ENCODE data around the gene INSR. TPM values are rescaled to one million over a fixed set of nuclear protein-coding genes. Genes with fewer than 3 reads are reported as not detected.

INSR gene
- total RNA-seq, 1 donor from 2014 or later = 18.0 TPM

- H3K4me3 ChIP-seq (ENCODE audit: low read depth, low read length) = peak overlapping the region; percentile 39
- no peak for TF ChIP-seq CTCF (conservative IDR thresholded peaks at IDR 0.05; ENCODE audit: low read depth, low read length)
- no peak for DNase-seq (ENCODE audit: low read depth)
Observed at GRCh38 chr19:7203332-7203731, 90.9 kb downstream of the INSR start.

GRCh38 chr19:7202888-7203287 is 91.3 kb downstream of the INSR start:
- no peak for TF ChIP-seq CTCF (conservative IDR thresholded peaks at IDR 0.05; ENCODE audit: low read depth, low read length)
- no peak for DNase-seq (ENCODE audit: low read depth)
- peak overlapping the region; percentile 39 for H3K4me3 ChIP-seq (ENCODE audit: low read depth, low read length)

GRCh38 chr19:7200736-7201135 is 93.5 kb downstream of the INSR start:
- TF ChIP-seq CTCF (conservative IDR thresholded peaks at IDR 0.05; ENCODE audit: low read depth, low read length) = no peak
- DNase-seq (ENCODE audit: low read depth) = no peak
- no peak overlapping the region for H3K4me3 ChIP-seq (ENCODE audit: low read depth, low read length)

- DNase-seq (ENCODE audit: low read depth) = peak; percentile 38
- no peak overlapping the region for H3K4me3 ChIP-seq (ENCODE audit: low read depth, low read length)
- TF ChIP-seq CTCF (conservative IDR thresholded peaks at IDR 0.05; ENCODE audit: low read depth, low read length) = no peak
Observed at GRCh38 chr19:7199613-7200533, 94.3 kb downstream of the INSR start.

- peak; percentile 72 for DNase-seq (ENCODE audit: low read depth)
- no peak for TF ChIP-seq CTCF (conservative IDR thresholded peaks at IDR 0.05; ENCODE audit: low read depth, low read length)
- peak overlapping the region; percentile 78 for H3K4me3 ChIP-seq (ENCODE audit: low read depth, low read length)
Observed at GRCh38 chr19:7197760-7198696, 96.2 kb downstream of the INSR start.

- peak; percentile 82 for DNase-seq (ENCODE audit: low read depth)
- H3K4me3 ChIP-seq (ENCODE audit: low read depth, low read length) = peak overlapping the region; percentile 78
- no peak for TF ChIP-seq CTCF (conservative IDR thresholded peaks at IDR 0.05; ENCODE audit: low read depth, low read length)
Observed at GRCh38 chr19:7197119-7197759, 97.0 kb downstream of the INSR start.
